ENCODE data around the gene TUBB.

DNA sequence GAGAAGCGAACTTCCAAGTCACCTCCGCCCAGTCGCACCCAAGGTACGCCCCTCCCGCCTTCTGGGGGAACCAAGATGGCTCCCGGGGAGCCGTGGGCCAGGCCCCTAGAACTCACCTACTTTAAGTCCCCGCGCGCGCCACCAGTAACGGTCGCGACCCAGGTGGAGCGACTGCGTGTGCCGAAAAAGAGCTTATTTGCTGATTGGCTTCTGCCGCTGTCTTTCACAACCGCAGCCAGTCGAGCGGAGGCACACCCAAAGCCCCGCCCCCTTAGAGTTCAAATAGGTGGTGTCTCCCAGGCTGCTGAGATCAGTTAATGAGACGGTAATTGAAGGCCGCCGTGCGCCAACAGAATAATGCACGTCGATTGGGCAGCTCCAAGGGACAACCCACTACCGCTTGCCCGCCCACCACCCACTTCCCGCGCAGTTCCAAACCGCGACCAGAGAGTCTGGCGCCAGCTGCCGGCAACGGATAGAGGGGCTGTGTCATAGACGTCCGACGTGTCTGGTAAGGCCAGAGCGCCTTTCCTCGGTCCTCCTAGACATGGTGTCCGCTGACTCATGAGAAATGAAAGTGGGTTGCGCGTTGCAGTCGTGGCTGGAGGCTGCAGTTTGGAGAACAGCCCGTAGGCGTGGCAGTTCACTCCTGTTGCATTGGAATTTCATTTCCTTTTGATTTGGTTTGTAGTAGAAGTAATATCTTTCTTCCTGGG, 2.9 kb upstream of the TUBB start, which contains the start of gene MDC1:
- TF ChIP-seq, protein P1, sequence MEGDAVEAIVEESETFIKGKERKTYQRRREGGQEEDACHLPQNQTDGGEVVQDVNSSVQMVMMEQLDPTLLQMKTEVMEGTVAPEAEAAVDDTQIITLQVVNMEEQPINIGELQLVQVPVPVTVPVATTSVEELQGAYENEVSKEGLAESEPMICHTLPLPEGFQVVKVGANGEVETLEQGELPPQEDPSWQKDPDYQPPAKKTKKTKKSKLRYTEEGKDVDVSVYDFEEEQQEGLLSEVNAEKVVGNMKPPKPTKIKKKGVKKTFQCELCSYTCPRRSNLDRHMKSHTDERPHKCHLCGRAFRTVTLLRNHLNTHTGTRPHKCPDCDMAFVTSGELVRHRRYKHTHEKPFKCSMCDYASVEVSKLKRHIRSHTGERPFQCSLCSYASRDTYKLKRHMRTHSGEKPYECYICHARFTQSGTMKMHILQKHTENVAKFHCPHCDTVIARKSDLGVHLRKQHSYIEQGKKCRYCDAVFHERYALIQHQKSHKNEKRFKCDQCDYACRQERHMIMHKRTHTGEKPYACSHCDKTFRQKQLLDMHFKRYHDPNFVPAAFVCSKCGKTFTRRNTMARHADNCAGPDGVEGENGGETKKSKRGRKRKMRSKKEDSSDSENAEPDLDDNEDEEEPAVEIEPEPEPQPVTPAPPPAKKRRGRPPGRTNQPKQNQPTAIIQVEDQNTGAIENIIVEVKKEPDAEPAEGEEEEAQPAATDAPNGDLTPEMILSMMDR (IDR thresholded peaks at IDR 0.05), result peak; percentile 50
- no peak for TF ChIP-seq EZH2 (IDR thresholded peaks at IDR 0.05; ENCODE audit: borderline replicate concordance, insufficient read depth, low read depth, low read length, poor library complexity, severe bottlenecking)

Data from B cell (primary cell).